Measurements from ENCODE around the gene NBEA. TPM values are rescaled to one million over a fixed set of nuclear protein-coding genes. Genes with fewer than 3 reads are reported as not detected.

Gene NBEA
- total and polyA plus RNA-seq, 8 donors, result 1.6 to 36.0 (median 7.7) TPM

DNA sequence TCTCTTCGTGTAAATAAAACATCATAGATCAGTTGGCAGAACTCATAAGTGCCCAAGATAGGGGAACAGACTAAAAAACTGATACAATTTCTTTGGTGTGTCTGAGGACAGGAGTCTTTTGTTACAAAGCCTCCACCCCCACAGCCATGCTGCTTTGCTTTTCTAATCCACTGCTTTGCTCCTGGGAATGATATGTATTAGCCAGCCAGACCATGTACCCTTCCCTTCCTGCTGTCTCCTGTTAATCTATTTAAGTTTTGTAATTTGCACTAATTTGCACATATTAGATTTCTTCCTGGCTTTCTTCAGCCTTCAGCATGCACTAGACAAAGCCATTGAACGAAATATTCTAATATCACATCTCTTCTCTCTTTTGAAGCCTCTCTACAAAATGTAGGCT lies 403.9 kb downstream of the NBEA start:
- H3K27ac ChIP-seq, result no peak overlapping the region
- peak in 1 of 2 donors; percentile 15 for DNase-seq

DNA sequence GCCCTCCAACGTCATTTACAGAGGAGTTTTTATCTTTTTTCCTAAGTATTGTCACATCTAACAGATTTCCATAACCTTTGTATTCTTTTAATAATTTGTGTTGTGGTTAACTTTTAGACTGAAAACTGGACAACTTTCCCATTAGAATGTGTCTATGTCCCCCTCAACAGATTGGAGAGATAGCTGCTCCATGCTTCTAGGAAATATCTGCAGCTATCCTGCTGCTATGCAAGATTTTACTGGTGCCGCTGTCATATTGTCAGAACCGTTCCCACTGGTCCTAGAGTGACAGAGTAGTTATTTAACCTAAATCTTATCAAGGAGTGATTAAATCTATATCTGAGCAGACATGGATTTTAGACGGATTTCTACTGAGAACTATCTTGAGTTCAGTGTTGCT lies 404.4 kb downstream of the NBEA start:
- Histone ChIP-seq H3K36me3 (no peaks in the 10 kb centered on the region), H3K4me3 (no peak overlapping the region), H3K27me3 (no peaks in the 10 kb centered on the region), H3K9me3 (no peaks in the 10 kb centered on the region), H3K4me1 (peaks cover 0 to 10% (median 0%) of the 10 kb centered on the region in 4 donors), H3K27ac (no peak overlapping the region)
- 47 to 63% (median 57%) methylated on average over 4 of the region's 4 CpGs for WGBS, 5 donors
- no peak for DNase-seq
- no peak for TF ChIP-seq POLR2AphosphoS5 (IDR thresholded peaks at IDR 0.05)
- no peak for TF ChIP-seq EP300 (IDR thresholded peaks at IDR 0.05)
- no peak for TF ChIP-seq POLR2A (IDR thresholded peaks at IDR 0.05)
- TF ChIP-seq, protein P1, sequence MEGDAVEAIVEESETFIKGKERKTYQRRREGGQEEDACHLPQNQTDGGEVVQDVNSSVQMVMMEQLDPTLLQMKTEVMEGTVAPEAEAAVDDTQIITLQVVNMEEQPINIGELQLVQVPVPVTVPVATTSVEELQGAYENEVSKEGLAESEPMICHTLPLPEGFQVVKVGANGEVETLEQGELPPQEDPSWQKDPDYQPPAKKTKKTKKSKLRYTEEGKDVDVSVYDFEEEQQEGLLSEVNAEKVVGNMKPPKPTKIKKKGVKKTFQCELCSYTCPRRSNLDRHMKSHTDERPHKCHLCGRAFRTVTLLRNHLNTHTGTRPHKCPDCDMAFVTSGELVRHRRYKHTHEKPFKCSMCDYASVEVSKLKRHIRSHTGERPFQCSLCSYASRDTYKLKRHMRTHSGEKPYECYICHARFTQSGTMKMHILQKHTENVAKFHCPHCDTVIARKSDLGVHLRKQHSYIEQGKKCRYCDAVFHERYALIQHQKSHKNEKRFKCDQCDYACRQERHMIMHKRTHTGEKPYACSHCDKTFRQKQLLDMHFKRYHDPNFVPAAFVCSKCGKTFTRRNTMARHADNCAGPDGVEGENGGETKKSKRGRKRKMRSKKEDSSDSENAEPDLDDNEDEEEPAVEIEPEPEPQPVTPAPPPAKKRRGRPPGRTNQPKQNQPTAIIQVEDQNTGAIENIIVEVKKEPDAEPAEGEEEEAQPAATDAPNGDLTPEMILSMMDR (IDR thresholded peaks at IDR 0.05), result no peak
- intact Hi-C loops (cut with DNase I; ENCODE audit: low total_unique reads), result no loop called here

More for the DNA sequence above, 403.9 kb downstream of the NBEA start:
- Histone ChIP-seq H3K4me1 (peaks cover 0 to 10% (median 0%) of the 10 kb centered on the region in 4 donors), H3K4me3 (no peak overlapping the region), H3K36me3 (no peaks in the 10 kb centered on the region), H3K27me3 (no peaks in the 10 kb centered on the region), H3K9me3 (no peaks in the 10 kb centered on the region)
- WGBS, 5 donors, result 62 to 82% (median 72%) methylated on average over 2 of the region's 2 CpGs
- intact Hi-C loops (cut with DNase I; ENCODE audit: low total_unique reads), result no loop called here
- TF ChIP-seq, protein P1 (IDR thresholded peaks at IDR 0.05), result no peak
- TF ChIP-seq POLR2AphosphoS5 (IDR thresholded peaks at IDR 0.05) (no peak), POLR2A (IDR thresholded peaks at IDR 0.05) (no peak), EP300 (IDR thresholded peaks at IDR 0.05) (no peak)

DNA sequence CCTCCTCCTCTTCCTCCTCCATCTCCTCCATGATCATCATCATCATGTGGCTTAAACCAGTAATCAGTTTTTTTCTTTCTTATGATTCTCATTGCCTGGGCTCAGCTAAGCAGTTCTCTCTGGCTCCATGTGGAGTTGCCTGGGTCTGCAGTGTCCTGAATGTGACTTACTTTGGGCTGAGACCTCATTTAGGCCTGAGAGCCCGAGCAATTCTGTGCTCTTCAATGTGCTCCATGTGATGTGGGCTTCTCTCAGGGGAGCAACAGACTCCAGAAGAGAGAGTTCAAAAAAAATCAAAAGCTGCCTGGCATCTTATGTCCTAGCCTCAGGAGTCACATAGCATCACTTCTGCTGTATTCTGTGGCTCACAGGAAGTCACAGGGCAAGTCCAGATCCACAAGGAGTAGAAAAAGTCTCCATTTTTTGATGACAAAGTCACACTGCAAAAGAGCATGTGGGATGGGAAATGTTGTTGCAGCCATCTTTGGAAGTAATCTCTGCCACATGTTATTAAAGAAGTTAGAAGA lies 405.7 kb downstream of the NBEA start:
- no peaks in the 10 kb centered on the region for H3K36me3 ChIP-seq
- no peak overlapping the region for H3K4me3 ChIP-seq
- H3K27ac ChIP-seq, result no peak overlapping the region
- WGBS, 5 donors, result 67 to 98% (median 89%) methylated on average over 1 of the region's 1 CpG
- intact Hi-C loops (cut with DNase I; ENCODE audit: low total_unique reads), result no loop called here
- no peaks in the 10 kb centered on the region for H3K9me3 ChIP-seq
- no peak for TF ChIP-seq EP300 (IDR thresholded peaks at IDR 0.05)
- no peak for TF ChIP-seq POLR2AphosphoS5 (IDR thresholded peaks at IDR 0.05)
- TF ChIP-seq, protein P1 (IDR thresholded peaks at IDR 0.05), result no peak
- TF ChIP-seq POLR2A (IDR thresholded peaks at IDR 0.05), result no peak
- H3K4me1 ChIP-seq, result peaks cover 0 to 10% (median 0%) of the 10 kb centered on the region in 4 donors
- no peak for DNase-seq
- no peaks in the 10 kb centered on the region for H3K27me3 ChIP-seq

DNA sequence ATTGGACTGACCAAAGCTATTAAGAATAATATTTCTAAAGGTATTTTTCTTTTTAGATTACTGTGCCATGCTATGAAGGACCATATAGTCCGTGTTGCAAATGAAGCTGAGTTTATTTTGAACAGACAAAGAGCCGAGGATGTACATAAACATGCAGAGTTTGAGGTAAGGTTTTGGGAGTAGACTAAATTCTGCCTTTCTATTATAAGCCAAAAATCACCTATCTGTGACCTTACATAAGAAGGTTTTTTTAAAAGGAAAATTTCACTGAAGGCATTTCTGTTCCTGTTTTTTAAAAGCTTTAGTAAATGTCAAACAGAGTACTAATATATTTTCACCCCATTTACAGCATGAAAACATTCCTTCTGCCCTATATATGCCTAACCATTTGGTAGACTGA lies 407.0 kb downstream of the NBEA start:
- 77 to 85% (median 81%) methylated on average over 2 of the region's 2 CpGs for WGBS, 5 donors
- Histone ChIP-seq H3K4me3 (no peak overlapping the region), H3K36me3 (peaks cover 0 to 2% (median 0%) of the 10 kb centered on the region in 4 donors), H3K27me3 (no peaks in the 10 kb centered on the region), H3K9me3 (no peaks in the 10 kb centered on the region), H3K27ac (no peak overlapping the region), H3K4me1 (peaks cover 0 to 10% (median 0%) of the 10 kb centered on the region in 4 donors)
- no peak for TF ChIP-seq POLR2A (IDR thresholded peaks at IDR 0.05)
- TF ChIP-seq, protein P1 (IDR thresholded peaks at IDR 0.05), result no peak
- TF ChIP-seq EP300 (IDR thresholded peaks at IDR 0.05), result no peak
- TF ChIP-seq POLR2AphosphoS5 (IDR thresholded peaks at IDR 0.05), result no peak
- no peak for DNase-seq
- intact Hi-C loops (cut with DNase I; ENCODE audit: low total_unique reads), result no loop called here

Measured in stomach (tissue), 9 donors.